HG03139 (cell line): ENCODE results near the gene SH2D6.
"Not testable (repeated sequence)": the region's sequence is repeated elsewhere in the genome, so short reads cannot be mapped to it uniquely, and the experiment has no call there.

ENCODE experiments used
- ATAC-seq: cut with Tn5 transposase; IDR thresholded peaks from one replicate; pipeline ENCODE4 v1.9.1; 2021; ENCODE audit not compliant: unreplicated experiment

The SH2D6 gene

GRCh38 chr2:85397925-85398331 lies 20.6 kb upstream of the SH2D6 start:
- no peak for ATAC-seq

- ATAC-seq = no peak
These were observed 19.9 kb upstream of the SH2D6 start for GRCh38 chr2:85398426-85399182.

GRCh38 chr2:85399183-85399455 lies 19.4 kb upstream of the SH2D6 start:
- no peak for ATAC-seq

GRCh38 chr2:85400023-85400422 lies 18.5 kb upstream of the SH2D6 start:
- ATAC-seq = no peak

GRCh38 chr2:85400541-85401463 lies 17.7 kb upstream of the SH2D6 start:
- no peak for ATAC-seq

GRCh38 chr2:85401464-85401805 lies 17.1 kb upstream of the SH2D6 start:
- ATAC-seq = no peak

- no peak for ATAC-seq
These were observed 16.7 kb upstream of the SH2D6 start for GRCh38 chr2:85401844-85402243.

GRCh38 chr2:85405201-85406059 lies 13.1 kb upstream of the SH2D6 start:
- peak; percentile 56 for ATAC-seq

- ATAC-seq = peak; percentile 50
These were observed 8.5 kb upstream of the SH2D6 start, which contains the start of gene CAPG for GRCh38 chr2:85409845-85410583. TSS of gene CAPG (minus strand) at chr2:85410366. CDS start at chr2:85402145, 8,221 bp downstream.

- no peak for ATAC-seq
These were observed 7.7 kb upstream of the SH2D6 start for GRCh38 chr2:85410584-85411404.

- ATAC-seq = no peak
These were observed 7.1 kb upstream of the SH2D6 start for GRCh38 chr2:85411405-85411748.

GRCh38 chr2:85413592-85414420 lies 4.7 kb upstream of the SH2D6 start:
- no peak for ATAC-seq

GRCh38 chr2:85414421-85414759 lies 4.1 kb upstream of the SH2D6 start:
- ATAC-seq = not testable (repeated sequence)

- ATAC-seq = no peak
These were observed 3.6 kb upstream of the SH2D6 start for GRCh38 chr2:85414761-85415553.

GRCh38 chr2:85415980-85416650 lies 2.4 kb upstream of the SH2D6 start:
- ATAC-seq = no peak

- ATAC-seq = no peak
These were observed 628 bp downstream of the SH2D6 start for GRCh38 chr2:85419009-85419675.

GRCh38 chr2:85420536-85421259 lies 2.2 kb downstream of the SH2D6 start:
- ATAC-seq = peak; percentile 64
